Esophagus muscularis mucosa (tissue), 4 donors: ENCODE data around the gene HIRIP3. TPM values are rescaled to one million over a fixed set of nuclear protein-coding genes. Genes with fewer than 3 reads are reported as not detected.
A peak's percentile ranks its signal among the peaks of the same experiment; 100 is the strongest.

ENCODE experiments used
- DNase-seq: peaks from one replicate; pipeline ENCODE4 v3.0.0-alpha.2; 2017; ENCODE audit errors: extremely low spot score
- H3K27ac ChIP-seq, 4 donors: fragments of 200-600 bp; sonication (generic); replicated peaks in 1 of 4; 1 replicate in 3 of 4; 2 replicates in 1 of 4; pipeline ENCODE4 v1.5.1; 2016 to 2019; ENCODE audit warnings: mild to moderate bottlenecking in 1 of 4
- H3K27me3 ChIP-seq, 4 donors: fragments of 200-600 bp; sonication (generic); one replicate each; pipeline versions ENCODE4 v1.5.1 to v1.6.0; 2016 to 2019
- H3K36me3 ChIP-seq, 4 donors: fragments of 200-600 bp; sonication (generic); one replicate each; pipeline ENCODE4 v1.5.1; 2016 to 2019
- H3K4me1 ChIP-seq, 4 donors: fragments of 200-600 bp; sonication (generic); one replicate each; pipeline ENCODE4 v1.5.1; 2016 to 2019
- H3K4me3 ChIP-seq, 4 donors: fragments of 200-600 bp; sonication (generic); 1 replicate in 2 of 4; 2 replicates in 2 of 4; pipeline ENCODE4 v1.5.1; 2016 to 2019; ENCODE audit warnings: mild to moderate bottlenecking in 4 of 4, moderate library complexity in 1 of 4
- H3K9me3 ChIP-seq, 4 donors: fragments of 200-600 bp; sonication (generic); 1 replicate in 3 of 4; 2 replicates in 1 of 4; pipeline ENCODE4 v1.5.1; 2016 to 2019
- CTCF ChIP-seq, 3 experiments: fragments of 200-600 bp in 2 of 3; fragments of 450-650 bp in 1 of 3; sonication (generic) in 2 of 3; IDR thresholded peaks; one replicate each; pipeline ENCODE4 v1.5.1; 2017 to 2019; ENCODE audit warnings: antibody characterized with exemption in 3 of 3, mild to moderate bottlenecking in 2 of 3, moderate library complexity in 1 of 3
- EP300 ChIP-seq: sonication (generic); formaldehyde crosslinking; IDR thresholded peaks from one replicate; pipeline ENCODE4 v1.6.1; 2017; ENCODE audit warnings: antibody characterized with exemption
- POLR2A ChIP-seq: fragments of 450-650 bp; IDR thresholded peaks from one replicate; pipeline ENCODE4 v1.6.1; 2017; ENCODE audit warnings: antibody characterized with exemption, moderate library complexity, mild to moderate bottlenecking, low read depth
- POLR2AphosphoS5 ChIP-seq, 2 donors: sonication (generic); formaldehyde crosslinking; IDR thresholded peaks; one replicate each; pipeline ENCODE4 v1.6.1; 2017; ENCODE audit warnings: antibody characterized with exemption in 2 of 2
- WGBS: methylation state at CpG from one replicate; pipeline ENCODE4 v1.1.5; 2018; 5-methylcytosine and 5-hydroxymethylcytosine counted together
- intact Hi-C: fragments of 100-400 bp; cut with DNase I; formaldehyde crosslinking; loops from one replicate; pipeline ENCODE4 v1.15.1; 2023
- total RNA-seq, 4 donors: library from RNA; depleted of rRNA; stranded (reverse); fragments of >200 nt; gene quantifications; one replicate each; pipeline versions ENCODE4 v1.1.0 to v1.2.1, GENCODE V29; 2016

The HIRIP3 gene
- total RNA-seq, 4 donors from 2014 or later, result 20.8 to 39.4 (median 22.1) TPM

- peak within 1 kb of the TSS; percentile 44 to 57 (median 46) for H3K4me3 ChIP-seq
- TF ChIP-seq EP300 (no peak), POLR2AphosphoS5 (IDR thresholded peaks at IDR 0.05) (no peak), CTCF (IDR thresholded peaks at IDR 0.05) (no peak), POLR2A (no peak)
- intact Hi-C loops, result no loop called here
- H3K4me1 ChIP-seq, result peaks cover 16 to 22% (median 20%) of the 10 kb centered on the region in 4 donors
- no peak within 1 kb of the TSS for H3K27ac ChIP-seq
- WGBS, result under 1% methylated on average over 24 of the region's 99 CpGs
- DNase-seq, result no peak
- no peaks in the 10 kb centered on the region for H3K9me3 ChIP-seq
- peaks cover 12 to 60% (median 35%) of the 10 kb centered on the region in 4 donors for H3K27me3 ChIP-seq
- no peaks in the 10 kb centered on the region for H3K36me3 ChIP-seq
These were observed 15.7 kb upstream of the HIRIP3 start, which contains the start of gene DOC2A for GRCh38 chr16:30010844-30011713. Gene DOC2A (minus strand): TSS chr16:30011027. CDS start chr16:30010222, 805 bp downstream.

- Histone ChIP-seq H3K27me3 (peaks cover 12 to 60% (median 35%) of the 10 kb centered on the region in 4 donors), H3K4me1 (peaks cover 19 to 27% (median 27%) of the 10 kb centered on the region in 4 donors), H3K27ac (no peak overlapping the region), H3K4me3 (peak overlapping the region; percentile 44 to 57 (median 46)), H3K36me3 (no peaks in the 10 kb centered on the region), H3K9me3 (no peaks in the 10 kb centered on the region)
- DNase-seq, result no peak
- intact Hi-C loops, result loop anchor here (10.0 kb wide), 1 partner anchor 145 kb away; the partner anchor contains the start of gene CDIPT
- TF ChIP-seq CTCF (IDR thresholded peaks at IDR 0.05) (no peak), POLR2A (no peak), POLR2AphosphoS5 (IDR thresholded peaks at IDR 0.05) (no peak), EP300 (no peak)
- WGBS, result 12% methylated on average over 20 of the region's 34 CpGs
These were observed 14.8 kb upstream of the HIRIP3 start for GRCh38 chr16:30009990-30010843.

- no peak overlapping the region for H3K27ac ChIP-seq
- DNase-seq, result no peak
- H3K9me3 ChIP-seq, result no peaks in the 10 kb centered on the region
- no peak for TF ChIP-seq POLR2AphosphoS5 (IDR thresholded peaks at IDR 0.05)
- no peak for TF ChIP-seq POLR2A
- no peak for TF ChIP-seq CTCF (IDR thresholded peaks at IDR 0.05)
- TF ChIP-seq EP300, result no peak
- H3K36me3 ChIP-seq, result peaks cover 0 to 5% (median 0%) of the 10 kb centered on the region in 4 donors
- H3K4me1 ChIP-seq, result peaks cover 19 to 33% (median 31%) of the 10 kb centered on the region in 4 donors
- peaks cover 12 to 60% (median 35%) of the 10 kb centered on the region in 4 donors for H3K27me3 ChIP-seq
- WGBS, result 55% methylated on average over 12 of the region's 26 CpGs
- intact Hi-C loops, result loop anchor here (10.0 kb wide), 1 partner anchor 144 kb away; the partner anchor contains the start of gene CDIPT
- no peak overlapping the region for H3K4me3 ChIP-seq
These were observed 13.9 kb upstream of the HIRIP3 start for GRCh38 chr16:30009085-30009862.

GRCh38 chr16:30007378-30007895 lies 12.0 kb upstream of the HIRIP3 start:
- Histone ChIP-seq H3K27me3 (peaks cover 12 to 55% (median 35%) of the 10 kb centered on the region in 4 donors), H3K27ac (no peak overlapping the region), H3K36me3 (peaks cover 0 to 20% (median 11%) of the 10 kb centered on the region in 4 donors), H3K4me1 (peaks cover 19 to 33% (median 31%) of the 10 kb centered on the region in 4 donors), H3K9me3 (no peaks in the 10 kb centered on the region), H3K4me3 (no peak overlapping the region)
- DNase-seq, result no peak
- no peak for TF ChIP-seq CTCF (IDR thresholded peaks at IDR 0.05)
- no peak for TF ChIP-seq POLR2A
- no peak for TF ChIP-seq EP300
- TF ChIP-seq POLR2AphosphoS5 (IDR thresholded peaks at IDR 0.05), result no peak
- 88% methylated on average over 7 of the region's 11 CpGs for WGBS
- intact Hi-C loops, result loop anchor here (10.0 kb wide), 1 partner anchor 143 kb away; the partner anchor contains the start of gene CDIPT
